Measurements from ENCODE around the gene ASIP.

DNA sequence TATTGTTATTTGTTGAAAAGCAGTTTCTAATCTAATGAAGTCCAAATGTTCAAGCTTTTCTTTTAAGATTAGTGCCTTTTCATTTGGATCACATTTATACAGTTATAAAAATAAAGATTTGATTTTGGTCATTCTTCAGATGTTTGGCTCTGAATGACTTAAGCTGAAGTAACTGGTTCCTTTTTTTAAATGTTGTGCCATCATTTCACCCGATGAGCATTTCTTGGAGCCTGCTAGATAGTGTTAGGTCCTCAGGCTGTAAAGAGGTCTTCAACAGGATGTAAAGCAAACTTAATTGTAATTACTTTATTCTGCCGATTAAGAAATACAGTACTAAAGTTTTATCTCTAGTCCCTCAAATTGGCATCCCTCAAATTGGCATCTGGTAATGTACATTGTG is 41.2 kb upstream of the ASIP start:
- TF ChIP-seq CTCF (conservative IDR thresholded peaks at IDR 0.05 in 1 of 2, IDR thresholded peaks at IDR 0.05 in 1 of 2; ENCODE audit: low read depth in 1 of 2, low read length in 2 of 2), result no peak
- TF ChIP-seq EZH2 (IDR thresholded peaks at IDR 0.05; ENCODE audit: low read length, missing control alignments), result no peak
